HepG2 (cell line): Measurements from ENCODE around the gene C4BPA. TPM values are rescaled to one million over a fixed set of nuclear protein-coding genes. Genes with fewer than 3 reads are reported as not detected.

Source experiments
- ATAC-seq: fragments of 200-7000 bp; cut with Tn5 transposase; 3 replicates; pipeline ENCODE4 v1.9.1; 2020; ENCODE audit warnings: mild to moderate bottlenecking, moderate library complexity
- BruUV-seq: library from RNA; stranded (reverse); fragments of 400-500 nt; replicated peaks from 2 replicates; lab custom pipeline; 2021; lab: Mats Ljungman, UMichigan
- CTCF ChIA-PET: fragments of 300-600 bp; formaldehyde crosslinking; extraction: SDS; loops from one replicate; lab custom pipeline; 2021; ENCODE audit warnings: low total read pairs, inconsistent platforms, low intra/inter-chr PET ratio; lab: Yijun Ruan, JAX
- POLR2A ChIA-PET: fragments of 350-600 bp; sonication (Branson Sonifier 250); formaldehyde crosslinking; loops from one replicate; lab custom pipeline; 2020; ENCODE audit warnings: antibody characterized with exemption, inconsistent platforms; lab: Yijun Ruan, JAX
- DNase-seq: peaks from one replicate; pipeline ENCODE4 v3.0.0-alpha.2; 2015; ENCODE audit warnings: low spot score
- FAIRE-seq: peaks from 3 replicates; lab custom pipeline; 2011; peaks lifted over from hg19 to GRCh38; lab: Jason Lieb, UNC
- H2AFZ ChIP-seq: one replicate; pipeline ENCODE4 v1.6.1; 2011; ENCODE audit warnings: low read length, inconsistent platforms
- H3K27ac ChIP-seq: fragments of 300-600 bp; 3 replicates; pipeline ENCODE4 v1.8.0; 2011; ENCODE audit warnings: mixed run types, mild to moderate bottlenecking, mixed read lengths, low read length, inconsistent platforms; ENCODE audit not compliant: insufficient read depth; ENCODE audit errors: extremely low read length
- H3K27me3 ChIP-seq, 2 experiments: fragments of 200-600 bp in 1 of 2; 2 replicates in 1 of 2; 3 replicates in 1 of 2; pipeline versions ENCODE4 v1.6.0 to v1.8.0; 2011; ENCODE audit warnings: low read length in 2 of 2, mild to moderate bottlenecking in 2 of 2, moderate library complexity in 2 of 2, inconsistent platforms in 1 of 2; ENCODE audit not compliant: insufficient read depth in 2 of 2, control insufficient read depth in 1 of 2
- H3K36me3 ChIP-seq, 2 experiments: fragments of 200-600 bp in 1 of 2; replicated peaks in 1 of 2; 2 replicates in 1 of 2; 3 replicates in 1 of 2; pipeline versions ENCODE4 v1.5.1 to v1.8.0; 2011; ENCODE audit warnings: low read length in 2 of 2, inconsistent platforms in 1 of 2; ENCODE audit not compliant: insufficient read depth in 2 of 2, control insufficient read depth in 1 of 2
- H3K4me1 ChIP-seq: 2 replicates; pipeline ENCODE4 v1.5.1; 2012; ENCODE audit warnings: low read length, inconsistent platforms; ENCODE audit not compliant: insufficient read depth
- H3K4me2 ChIP-seq: 2 replicates; pipeline ENCODE4 v1.6.0; 2011; ENCODE audit warnings: low read depth, low read length, inconsistent platforms
- H3K4me3 ChIP-seq, 3 experiments: fragments of 200-600 bp in 1 of 3; sonication (generic), shearing (Covaris generic) in 1 of 3; replicated peaks in 1 of 3; 2 replicates each; pipeline ENCODE4 v1.5.1; 2011 to 2016; ENCODE audit warnings: low read length in 3 of 3, inconsistent platforms in 2 of 3, low read depth in 2 of 3, mild to moderate bottlenecking in 2 of 3, control low read depth in 1 of 3, mixed read lengths in 1 of 3; ENCODE audit not compliant: insufficient read depth in 1 of 3
- H3K79me2 ChIP-seq: one replicate; pipeline ENCODE4 v1.6.1; 2011; ENCODE audit warnings: low read length, inconsistent platforms; ENCODE audit not compliant: insufficient read depth
- H3K9ac ChIP-seq: 2 replicates; pipeline ENCODE4 v1.6.0; 2011; ENCODE audit warnings: mild to moderate bottlenecking, low read depth, low read length, inconsistent platforms; ENCODE audit not compliant: insufficient read depth
- H3K9me3 ChIP-seq: 2 replicates; pipeline ENCODE4 v1.5.1; 2012; ENCODE audit warnings: mild to moderate bottlenecking, low read length
- H4K20me1 ChIP-seq: 2 replicates; pipeline ENCODE4 v1.6.0; 2011; ENCODE audit warnings: inconsistent platforms, mild to moderate bottlenecking, low read length, moderate library complexity; ENCODE audit not compliant: insufficient read depth
- AHR ChIP-seq: IDR thresholded peaks from 2 replicates; pipeline ENCODE4 v1.6.1; 2018; ENCODE audit warnings: missing genetic modification reagents, missing compliant biosample characterization
- BORCS8-MEF2B ChIP-seq: sonication (generic); formaldehyde crosslinking; IDR thresholded peaks from 2 replicates; pipeline ENCODE4 v1.8.0; 2022; ENCODE audit warnings: mild to moderate bottlenecking, missing genetic modification reagents
- HNF1A ChIP-seq, 2 experiments: sonication (generic) in 1 of 2; formaldehyde crosslinking in 1 of 2; IDR thresholded peaks; 2 replicates each; pipeline versions ENCODE4 v1.4.0 to v1.6.1; 2016 to 2020; ENCODE audit warnings: borderline replicate concordance in 1 of 2, low read depth in 1 of 2, mild to moderate bottlenecking in 1 of 2, missing genetic modification reagents in 1 of 2
- HNRNPK ChIP-seq: fragments of 200-400 bp; formaldehyde crosslinking; IDR thresholded peaks from 2 replicates; pipeline ENCODE4 v1.6.1; 2018; ENCODE audit warnings: low read length, low read depth, moderate library complexity, mild to moderate bottlenecking; ENCODE audit not compliant: poor library complexity, severe bottlenecking
- RELA ChIP-seq: sonication (generic); formaldehyde crosslinking; IDR thresholded peaks from 2 replicates; pipeline ENCODE4 v1.4.0; 2020; ENCODE audit warnings: missing genetic modification reagents
- SMARCE1 ChIP-seq: fragments of 450-650 bp; IDR thresholded peaks from 2 replicates; pipeline ENCODE4 v1.6.1; 2017; ENCODE audit warnings: borderline replicate concordance
- ZFP90 ChIP-seq: sonication (generic); formaldehyde crosslinking; IDR thresholded peaks from 2 replicates; pipeline ENCODE4 v1.8.0; 2022; ENCODE audit warnings: missing genetic modification reagents, mild to moderate bottlenecking, inconsistent platforms, borderline replicate concordance
- ZKSCAN1 ChIP-seq: fragments of 150-350 bp; IDR thresholded peaks from 2 replicates; pipeline ENCODE4 v1.6.1; 2014; ENCODE audit warnings: low read length
- ZNF33B ChIP-seq: sonication (generic); formaldehyde crosslinking; IDR thresholded peaks from 2 replicates; pipeline ENCODE4 v1.5.1; 2020; ENCODE audit warnings: mild to moderate bottlenecking, missing genetic modification reagents
- ZNF513 ChIP-seq: sonication (generic); formaldehyde crosslinking; conservative IDR thresholded peaks from 2 replicates; pipeline ENCODE4 v1.5.0; 2020; ENCODE audit warnings: missing genetic modification reagents
- ZNF672 ChIP-seq: sonication (generic); formaldehyde crosslinking; IDR thresholded peaks from 2 replicates; pipeline ENCODE4 v1.8.1; 2022; ENCODE audit warnings: missing genetic modification reagents
- WGBS: methylation state at CpG from one replicate; pipeline ENCODE4 v1.1.6; 2017; ENCODE audit warnings: low lambda C conversion rate; 5-methylcytosine and 5-hydroxymethylcytosine counted together
- in situ Hi-C: cut with HindIII; loops from 2 replicates; pipeline ENCODE4 v1.10.0; 2017; ENCODE audit warnings: low pct_unique_long_range_greater_than_20kb; ENCODE audit not compliant: extremely low pct_ligation_motif_present
- intact Hi-C: fragments of 100-400 bp; cut with micrococcal nuclease; formaldehyde crosslinking; loops from one replicate; pipeline ENCODE4 v1.10.0; 2022; ENCODE audit not compliant: unreplicated experiment
- polyA plus RNA-seq, 8 experiments: library from polyadenylated mRNA; depleted of rRNA in 3 of 8; stranded (reverse) in 7 of 8; unstranded in 1 of 8; fragments of >200 nt; fragmentation: Illumina TruSeq in 4 of 8; extraction: Trizol in 4 of 8; gene quantifications; 2 replicates each; pipeline versions ENCODE4 v1.2.1 to v1.2.3, GENCODE V29; 2011 to 2016; ENCODE audit warnings: low read depth in 4 of 8, missing spikeins in 1 of 8, mixed read lengths in 1 of 8; ENCODE audit not compliant: insufficient read depth in 1 of 8
- total RNA-seq, 5 experiments: library from RNA; depleted of rRNA; stranded (reverse); fragments of >200 nt; fragmentation: Illumina TruSeq; extraction: Trizol; gene quantifications; 2 replicates each; pipeline ENCODE4 v1.2.3, GENCODE V29; 2016; ENCODE audit warnings: low read depth in 1 of 5

C4BPA gene
- total and polyA plus RNA-seq, 2 of the 13 experiments (the other 11 are each of a cell fraction or from before 2014, with no cell fraction given): 32.1 to 60.1 TPM

- no TSS peak for BruUV-seq
- no peak overlapping the region for H3K4me2 ChIP-seq
- FAIRE-seq: no peak
- no peaks in the 10 kb centered on the region; a peak in 1 of 5 replicates for H3K27me3 ChIP-seq
- CTCF ChIA-PET: interaction anchor here (4.6 kb wide), 1 partner anchor 320 kb away, joined by 26 read pairs; no protein-coding TSS in a partner anchor
- H3K4me3 ChIP-seq: no peak overlapping the region
- intact Hi-C loops: loop anchor here (5.0 kb wide), 2 partner anchors 66 to 236 kb away; partner anchors contain the start of gene CD55
- no peak for ATAC-seq
- H3K36me3 ChIP-seq: no peaks in the 10 kb centered on the region
- in situ Hi-C loops: loop anchor here (5.0 kb wide), 1 partner anchor 321 kb away; no protein-coding TSS in a partner anchor
- DNase-seq: no peak
- H3K9ac ChIP-seq: no peak overlapping the region
- H3K9me3 ChIP-seq: no peaks in the 10 kb centered on the region
- peaks cover 9% of the 10 kb centered on the region for H3K79me2 ChIP-seq
- H3K4me1 ChIP-seq: peaks cover 61% of the 10 kb centered on the region
- no peaks in the 10 kb centered on the region for H4K20me1 ChIP-seq
- no peak overlapping the region for H2AFZ ChIP-seq
- 77% methylated on average over 3 of the region's 3 CpGs for WGBS
- POLR2A ChIA-PET: no interaction called here
- H3K27ac ChIP-seq: no peak overlapping the region
- TF ChIP-seq ZFP90 (CRISPR knock-in tag) (no peak), HNRNPK (peak; percentile 44), SMARCE1 (no peak), AHR (CRISPR knock-in tag) (no peak)
These were observed 18.1 kb upstream of the C4BPA start for GRCh38 chr1:207085887-207086286.

- no peaks in the 10 kb centered on the region; a peak in 1 of 5 replicates for H3K27me3 ChIP-seq
- BruUV-seq: no TSS peak
- peak overlapping the region; percentile 86 for H3K4me2 ChIP-seq
- intact Hi-C loops (loop anchor here (2.0 to 5.0 kb wide), 4 partner anchors 17 to 234 kb away; partner anchors contain the start of genes C4BPA and CD55), in situ Hi-C loops (loop anchor here (5.0 kb wide), 1 partner anchor 319 kb away; no protein-coding TSS in a partner anchor)
- H3K4me1 ChIP-seq: peaks cover 67% of the 10 kb centered on the region
- no peaks in the 10 kb centered on the region for H4K20me1 ChIP-seq
- H3K79me2 ChIP-seq: peaks cover 21% of the 10 kb centered on the region
- CTCF ChIA-PET: no interaction called here
- H3K9me3 ChIP-seq: no peaks in the 10 kb centered on the region
- POLR2A ChIA-PET: interaction anchor here (2.8 kb wide), 1 partner anchor 35 kb away, joined by 23 read pairs; the partner anchor contains the start of gene PFKFB2
- FAIRE-seq (no peak), DNase-seq (no peak), ATAC-seq (no peak)
- peak overlapping the region; percentile 84 for H3K9ac ChIP-seq
- H2AFZ ChIP-seq: peak overlapping the region; percentile 44
- peak overlapping the region; percentile 3 to 94 (median 75); a peak in 1 of 6 replicates for H3K4me3 ChIP-seq
- WGBS: 30% methylated on average over 2 of the region's 2 CpGs
- H3K36me3 ChIP-seq: peaks cover 0 to 10% of the 10 kb centered on the region in 2 experiments; a peak in 3 of 5 replicates
- H3K27ac ChIP-seq: peak overlapping the region; percentile 97
- TF ChIP-seq ZNF33B (CRISPR knock-in tag) (no peak), ZNF672 (CRISPR knock-in tag) (no peak), HNF1A (IDR thresholded peaks at IDR 0.05; ENCODE audit: low read depth) (no peak), HNF1A (CRISPR knock-in tag; IDR thresholded peaks at IDR 0.05; ENCODE audit: borderline replicate concordance) (no peak), BORCS8-MEF2B (CRISPR knock-in tag) (no peak), RELA (CRISPR knock-in tag) (no peak), ZNF513 (CRISPR knock-in tag) (no peak), ZKSCAN1 (no peak)
These were observed 15.9 kb upstream of the C4BPA start for GRCh38 chr1:207088161-207088560.
